ENCODE data around the gene COL4A6. TPM values are rescaled to one million over a fixed set of nuclear protein-coding genes. Genes with fewer than 3 reads are reported as not detected.

Gene COL4A6
- total RNA-seq, 4 donors from 2014 or later: 0.16 to 6.2 (median 1.5) TPM

- TF ChIP-seq, protein P1, sequence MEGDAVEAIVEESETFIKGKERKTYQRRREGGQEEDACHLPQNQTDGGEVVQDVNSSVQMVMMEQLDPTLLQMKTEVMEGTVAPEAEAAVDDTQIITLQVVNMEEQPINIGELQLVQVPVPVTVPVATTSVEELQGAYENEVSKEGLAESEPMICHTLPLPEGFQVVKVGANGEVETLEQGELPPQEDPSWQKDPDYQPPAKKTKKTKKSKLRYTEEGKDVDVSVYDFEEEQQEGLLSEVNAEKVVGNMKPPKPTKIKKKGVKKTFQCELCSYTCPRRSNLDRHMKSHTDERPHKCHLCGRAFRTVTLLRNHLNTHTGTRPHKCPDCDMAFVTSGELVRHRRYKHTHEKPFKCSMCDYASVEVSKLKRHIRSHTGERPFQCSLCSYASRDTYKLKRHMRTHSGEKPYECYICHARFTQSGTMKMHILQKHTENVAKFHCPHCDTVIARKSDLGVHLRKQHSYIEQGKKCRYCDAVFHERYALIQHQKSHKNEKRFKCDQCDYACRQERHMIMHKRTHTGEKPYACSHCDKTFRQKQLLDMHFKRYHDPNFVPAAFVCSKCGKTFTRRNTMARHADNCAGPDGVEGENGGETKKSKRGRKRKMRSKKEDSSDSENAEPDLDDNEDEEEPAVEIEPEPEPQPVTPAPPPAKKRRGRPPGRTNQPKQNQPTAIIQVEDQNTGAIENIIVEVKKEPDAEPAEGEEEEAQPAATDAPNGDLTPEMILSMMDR (IDR thresholded peaks at IDR 0.05; ENCODE audit: low read depth): no peak
These were observed 90.4 kb downstream of the COL4A6 start for GRCh38 chrX:108347800-108348199.

GRCh38 chrX:108344216-108344615 lies 94.0 kb downstream of the COL4A6 start:
- TF ChIP-seq, protein P1 (IDR thresholded peaks at IDR 0.05; ENCODE audit: low read depth): no peak

GRCh38 chrX:108341947-108342346 lies 96.3 kb downstream of the COL4A6 start:
- TF ChIP-seq, protein P1 (IDR thresholded peaks at IDR 0.05; ENCODE audit: low read depth): no peak

DNA sequence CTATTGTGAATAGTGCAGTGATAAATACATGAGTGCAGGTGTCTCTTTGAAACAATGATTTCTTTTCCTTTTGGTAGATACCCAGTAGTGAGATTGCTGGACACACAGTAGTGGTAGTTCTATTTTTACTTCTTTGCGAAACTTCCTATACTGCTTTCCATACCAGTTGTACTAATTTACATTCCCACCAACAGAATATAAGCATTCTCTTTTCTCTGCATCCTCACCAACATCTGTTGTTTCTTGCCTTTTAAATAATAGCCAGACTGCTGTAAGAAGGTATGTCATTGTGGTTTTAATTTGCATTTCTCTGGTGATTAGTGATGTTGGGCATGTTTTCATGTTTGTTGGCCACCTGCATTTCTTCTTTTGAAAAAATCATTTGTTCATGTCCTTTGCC lies 105.9 kb downstream of the COL4A6 start:
- TF ChIP-seq, protein P1 (IDR thresholded peaks at IDR 0.05; ENCODE audit: low read depth): no peak

GRCh38 chrX:108331126-108331909 lies 106.9 kb downstream of the COL4A6 start:
- TF ChIP-seq, protein P1 (IDR thresholded peaks at IDR 0.05; ENCODE audit: low read depth): no peak

- TF ChIP-seq, protein P1 (IDR thresholded peaks at IDR 0.05; ENCODE audit: low read depth): no peak
These were observed 114.5 kb downstream of the COL4A6 start for GRCh38 chrX:108323751-108324150.

DNA sequence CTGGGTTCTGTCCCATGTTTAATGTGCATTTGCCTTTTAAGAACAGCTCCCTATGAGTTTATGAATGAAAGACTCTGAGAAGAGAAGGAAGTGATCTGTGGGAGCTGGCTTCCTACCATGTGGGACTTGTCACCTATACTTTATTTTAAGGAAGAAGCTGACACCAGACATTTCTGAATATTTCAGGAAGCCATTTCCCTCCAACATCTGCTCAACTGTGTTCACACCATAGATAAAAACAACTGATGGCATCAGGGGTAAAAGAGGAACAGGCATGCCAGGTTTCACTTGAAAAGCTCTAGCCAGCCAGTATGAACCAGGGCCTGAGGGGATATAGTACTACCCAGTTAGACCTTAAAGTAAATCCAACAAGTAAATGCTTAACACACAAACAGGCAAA lies 116.0 kb downstream of the COL4A6 start:
- TF ChIP-seq, protein P1 (IDR thresholded peaks at IDR 0.05; ENCODE audit: low read depth): no peak
